Upper lobe of left lung (tissue), 4 donors: ENCODE data around the gene COL18A1.

Experiments
- CTCF ChIP-seq, 6 experiments: fragments of 450-650 bp in 4 of 6; fragments of 200-600 bp in 2 of 6; sonication (generic) in 2 of 6; IDR thresholded peaks; one replicate each; pipeline ENCODE4 v1.5.1; 2016 to 2019; ENCODE audit warnings: antibody characterized with exemption in 6 of 6
- POLR2A ChIP-seq, 4 donors: fragments of 450-650 bp; IDR thresholded peaks; one replicate each; pipeline ENCODE4 v1.5.1; 2016 to 2017; ENCODE audit warnings: antibody characterized with exemption in 4 of 4, mild to moderate bottlenecking in 2 of 4
- POLR2AphosphoS5 ChIP-seq, 2 donors: sonication (generic); formaldehyde crosslinking; IDR thresholded peaks; one replicate each; pipeline ENCODE4 v1.5.1; 2017; ENCODE audit warnings: antibody characterized with exemption in 2 of 2

GRCh38 chr21:45477176-45478114 lies 72.5 kb downstream of the COL18A1 start:
- TF ChIP-seq CTCF (IDR thresholded peaks at IDR 0.05) (no peak), POLR2A (IDR thresholded peaks at IDR 0.05) (no peak), POLR2AphosphoS5 (IDR thresholded peaks at IDR 0.05) (no peak)
